NCI-H146 (cell line): ENCODE data around the gene RANBP3.
A peak's percentile ranks its signal among the peaks of the same experiment; 100 is the strongest.
"Not testable (repeated sequence)": the region's sequence is repeated elsewhere in the genome, so short reads cannot be mapped to it uniquely, and the experiment has no call there.

Source experiments
- DNase-seq: peaks from one replicate; lab custom pipeline; 2025; lab: John Stamatoyannopoulos, UW

Gene RANBP3

GRCh38 chr19:5987077-5987818, 9.3 kb upstream of the RANBP3 start:
- DNase-seq: peak; percentile 73

GRCh38 chr19:5985837-5986236, 7.9 kb upstream of the RANBP3 start:
- DNase-seq: not testable (repeated sequence)

- DNase-seq: no peak
Measured at GRCh38 chr19:5985098-5985783, 7.3 kb upstream of the RANBP3 start.

GRCh38 chr19:5984600-5984999, 6.7 kb upstream of the RANBP3 start:
- DNase-seq: no peak

DNA sequence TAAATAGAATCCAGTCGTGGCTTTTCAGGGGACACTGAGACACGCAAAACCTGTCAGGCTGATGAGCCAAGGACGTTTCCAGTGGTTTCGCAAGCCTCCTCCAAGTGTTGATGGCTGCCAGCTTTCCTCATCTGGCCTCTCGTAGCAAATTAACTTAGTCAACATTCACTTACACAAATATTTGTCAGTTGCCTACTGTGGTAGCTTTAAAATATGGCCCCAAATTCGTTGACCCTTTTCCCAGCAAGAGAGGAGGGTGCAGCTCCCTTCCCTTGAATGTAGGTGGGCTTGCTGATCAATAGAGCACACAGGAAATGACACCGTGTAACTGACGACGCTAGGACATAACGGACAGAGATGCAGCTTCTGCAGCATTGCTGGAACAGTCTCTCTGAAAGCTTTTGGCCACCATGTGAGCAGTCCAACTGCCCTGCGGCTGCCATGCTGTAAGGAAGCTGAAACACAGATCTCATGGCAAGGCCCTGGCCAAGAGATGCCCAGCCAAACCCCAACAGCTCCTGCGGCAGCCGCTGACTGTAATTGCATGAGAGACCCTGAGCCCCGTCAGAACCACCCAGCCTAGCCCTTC, 5.5 kb upstream of the RANBP3 start:
- DNase-seq: no peak

DNA sequence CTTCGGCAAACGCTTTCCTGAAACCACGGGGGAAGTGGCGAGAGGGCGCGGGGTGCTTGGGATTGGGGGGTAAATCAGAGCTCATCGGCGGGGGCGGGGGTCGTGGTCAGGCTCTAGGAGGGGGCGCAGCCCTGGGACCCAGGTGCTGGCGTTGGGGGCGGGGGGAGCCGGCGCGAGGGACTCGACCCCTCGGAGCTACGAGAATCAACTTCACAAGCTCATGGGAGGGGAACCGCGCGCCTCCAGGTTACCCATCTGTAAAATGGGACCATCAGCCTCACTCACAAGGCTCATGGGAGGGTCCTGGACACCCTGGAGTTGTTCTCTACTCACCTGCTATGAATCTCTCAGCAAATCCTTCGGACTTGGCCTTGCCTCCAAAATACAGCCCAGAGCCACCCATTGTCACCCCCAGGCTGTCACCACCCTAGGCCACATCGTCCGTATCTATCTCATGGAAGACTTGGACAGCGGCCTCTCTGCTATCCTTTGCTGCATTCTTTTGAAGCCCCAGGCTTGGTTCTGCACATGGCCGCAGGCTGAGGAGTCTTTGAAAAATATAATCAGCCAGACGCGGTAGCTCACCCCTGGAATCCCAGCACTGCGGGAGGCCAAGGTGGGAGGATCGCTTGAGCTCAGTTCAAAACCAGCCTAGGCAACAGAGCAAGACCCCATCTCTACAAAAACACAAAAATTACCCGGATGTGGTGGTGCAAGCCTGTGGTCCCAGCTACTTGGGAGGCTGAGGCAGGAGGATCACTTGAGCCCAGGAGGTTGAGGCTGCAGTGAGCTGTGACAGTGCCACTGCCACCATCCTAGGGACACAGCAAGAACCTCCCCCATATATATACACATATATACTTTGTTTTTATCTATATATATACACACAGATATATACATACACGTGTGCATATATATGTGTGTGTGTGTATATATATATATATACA, 939 bp upstream of the RANBP3 start:
- DNase-seq: no peak

DNA sequence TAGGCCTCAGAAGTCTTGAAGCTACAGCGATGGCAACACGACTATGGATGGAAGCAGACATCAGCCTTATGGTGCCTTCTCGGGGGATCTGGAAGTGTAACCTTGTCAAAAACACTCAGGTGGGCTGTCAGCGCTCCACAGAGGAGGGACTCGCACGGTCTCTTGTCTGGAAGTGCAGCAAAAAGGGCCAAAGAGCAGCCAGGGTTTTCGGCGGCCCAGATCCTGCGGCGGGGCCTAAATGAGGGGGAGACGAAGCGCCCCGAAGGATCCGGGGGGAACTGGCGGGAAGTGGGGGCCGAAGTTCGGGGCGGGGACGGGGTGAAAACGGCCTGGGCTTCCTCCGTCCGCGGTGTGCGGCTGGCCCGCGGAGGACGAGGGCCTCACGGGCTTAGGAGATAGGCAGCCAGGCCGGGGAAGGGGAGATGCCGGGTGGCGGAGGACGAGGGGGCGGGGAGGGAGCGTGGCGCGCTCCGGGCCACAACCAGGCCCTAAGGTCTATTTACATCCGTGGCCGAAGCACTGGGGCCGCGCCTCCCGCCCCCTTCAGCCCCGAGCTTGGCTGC, 637 bp downstream of the RANBP3 start:
- DNase-seq: no peak

DNA sequence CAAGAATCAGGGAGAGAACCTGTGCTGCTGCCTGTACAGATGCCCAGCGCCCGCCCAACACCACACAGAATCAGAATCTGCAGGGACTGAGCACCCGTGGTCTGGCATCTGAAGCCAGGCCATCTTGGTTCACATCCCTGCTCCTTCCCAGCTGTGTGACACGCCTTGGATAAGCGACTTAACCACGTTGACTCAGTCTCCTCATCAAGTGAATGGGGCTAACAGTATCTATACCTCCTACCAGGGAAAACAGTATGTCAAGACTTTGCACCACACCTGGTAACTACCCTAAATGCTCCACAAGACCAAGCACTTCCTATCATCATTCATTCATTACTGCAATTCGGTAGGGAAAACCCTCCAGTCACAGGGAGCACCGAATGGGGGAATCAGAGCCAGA, 1.2 kb downstream of the RANBP3 start:
- DNase-seq: no peak

- DNase-seq: no peak
Measured at GRCh38 chr19:5975388-5975728, 2.6 kb downstream of the RANBP3 start.

GRCh38 chr19:5974721-5975387, 3.1 kb downstream of the RANBP3 start:
- DNase-seq: no peak

GRCh38 chr19:5973867-5974635, 3.9 kb downstream of the RANBP3 start:
- DNase-seq: no peak

DNA sequence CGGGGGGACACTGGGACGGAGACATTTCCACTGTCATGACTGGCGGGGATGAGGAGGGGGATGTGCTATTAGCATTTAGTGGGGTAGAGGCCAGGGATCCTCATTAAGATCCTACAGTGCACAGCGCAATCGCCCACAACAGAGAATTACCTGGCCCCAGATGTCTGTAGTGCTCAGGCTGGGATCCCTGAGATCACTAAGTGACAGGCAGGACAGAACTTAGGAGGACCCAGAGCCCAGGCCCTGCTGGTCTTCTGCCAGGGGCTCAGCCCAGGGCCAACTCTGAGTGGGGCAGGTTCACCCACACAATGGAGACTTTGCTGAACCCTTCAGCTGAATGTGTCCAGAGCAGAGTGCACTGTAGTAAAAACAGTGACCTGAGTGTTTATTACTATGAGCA, 4.6 kb downstream of the RANBP3 start:
- DNase-seq: no peak

- no peak for DNase-seq
Measured at GRCh38 chr19:5972355-5972731, 5.6 kb downstream of the RANBP3 start.

DNA sequence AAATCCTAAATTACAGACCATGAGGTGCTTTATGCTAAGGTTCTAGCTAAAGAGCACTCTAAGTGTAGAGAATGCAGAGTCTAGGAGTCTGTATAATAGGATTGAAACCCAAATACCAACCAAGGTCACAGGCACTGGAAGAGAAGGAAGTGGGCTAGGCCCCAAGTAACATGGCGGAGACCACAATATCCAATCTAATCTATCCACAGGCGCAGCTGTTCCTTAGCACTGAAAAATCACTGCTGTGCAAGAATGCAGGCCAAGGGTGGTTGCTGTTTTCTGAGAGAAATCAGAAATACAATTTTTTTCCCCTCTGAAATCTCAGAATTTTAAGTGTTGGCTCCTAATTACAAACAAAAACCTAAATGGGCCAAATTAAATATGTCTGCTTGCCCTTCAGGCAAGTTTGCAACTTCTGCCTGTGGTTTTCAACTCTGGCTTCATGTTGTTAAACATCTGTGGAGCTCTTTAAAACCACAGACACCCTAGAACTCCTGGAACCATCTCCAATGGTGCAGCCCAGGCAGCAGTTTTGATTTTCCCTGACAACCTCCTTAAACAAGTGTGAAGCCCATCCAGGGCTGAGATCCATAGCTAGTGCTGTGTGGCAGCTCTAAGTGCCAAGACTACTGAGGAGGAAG, 6.1 kb downstream of the RANBP3 start:
- DNase-seq: no peak

DNA sequence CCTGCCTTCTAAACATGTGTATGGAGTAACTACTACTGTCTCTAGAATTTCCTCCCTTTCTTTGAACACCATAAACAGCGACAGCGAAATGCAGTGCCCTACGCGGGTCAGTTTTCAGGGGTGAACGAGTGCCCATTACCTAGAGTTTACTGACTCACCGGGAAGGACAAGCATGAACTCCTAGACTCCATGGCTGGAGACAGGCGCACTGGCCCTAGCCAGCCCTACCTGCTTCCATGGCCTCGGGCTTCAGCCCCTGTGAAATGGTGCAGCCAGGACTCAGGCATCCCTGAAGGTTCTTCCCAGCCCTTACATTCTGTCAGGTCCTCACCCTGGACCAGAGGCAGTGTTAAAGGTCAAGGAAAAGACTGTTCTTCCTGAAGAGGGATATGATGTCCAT, 8.5 kb downstream of the RANBP3 start:
- no peak for DNase-seq

- DNase-seq: no peak
Measured at GRCh38 chr19:5968431-5969373, 9.2 kb downstream of the RANBP3 start.

DNA sequence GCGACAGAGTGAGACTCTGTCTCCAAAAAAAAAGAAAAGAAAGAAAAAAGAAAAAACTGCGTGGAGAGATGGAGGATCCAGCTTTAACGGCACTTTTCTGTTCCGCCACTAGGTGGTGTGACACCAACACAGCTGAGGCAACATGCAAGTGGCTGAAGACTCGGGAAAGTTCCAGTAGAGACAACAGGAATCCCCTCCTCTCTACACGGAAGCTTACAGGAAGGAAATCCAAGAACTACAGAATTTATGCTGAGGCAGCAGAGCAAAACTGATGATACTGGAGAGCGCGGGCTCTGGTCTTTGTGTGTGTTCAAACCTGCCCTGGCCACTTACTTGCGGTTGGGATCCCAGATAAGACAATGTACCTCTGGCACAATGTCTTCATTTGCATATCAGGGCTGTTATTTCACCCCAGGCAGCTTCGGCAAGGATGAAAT, 9.9 kb downstream of the RANBP3 start:
- DNase-seq: peak; percentile 43

DNA sequence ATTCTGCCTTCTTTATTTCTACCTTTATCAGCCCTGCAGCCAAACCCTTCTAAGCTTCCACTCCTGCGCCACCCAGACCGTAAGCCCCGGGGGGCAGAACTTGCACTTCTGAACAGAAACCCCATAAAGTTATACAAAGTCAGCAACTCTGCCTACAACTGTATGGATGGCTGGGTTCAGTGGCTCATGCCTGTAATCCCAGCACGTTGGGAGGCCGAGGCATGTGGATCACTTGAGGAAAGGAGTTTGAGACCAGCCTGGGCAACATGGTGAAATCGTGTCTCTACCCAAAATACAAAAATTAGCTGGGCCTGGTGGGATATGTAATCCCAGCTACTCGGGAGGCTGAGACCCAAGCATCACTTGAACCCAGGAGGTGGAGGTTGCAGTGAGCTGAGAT, 10.4 kb downstream of the RANBP3 start:
- DNase-seq: no peak

DNA sequence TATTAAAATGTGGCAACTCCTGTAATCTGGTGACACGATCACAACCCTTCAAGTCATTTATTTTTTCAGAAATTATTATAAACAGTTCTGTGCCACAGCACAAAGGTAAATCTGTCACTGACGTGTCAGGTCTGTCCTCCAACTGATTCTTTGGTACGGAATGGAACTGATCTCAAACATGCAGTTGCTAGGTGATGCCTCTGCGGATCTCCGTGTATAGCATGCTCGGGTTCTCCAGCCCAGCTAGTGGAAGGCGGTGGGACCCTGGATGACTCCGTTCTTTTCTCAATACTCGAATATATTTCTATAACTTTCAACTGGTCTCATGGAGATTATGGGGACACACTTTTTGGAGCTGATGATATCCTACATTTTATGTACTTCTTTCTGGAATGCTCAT, 11.0 kb downstream of the RANBP3 start:
- no peak for DNase-seq
